Astrocyte of the spinal cord (primary cell): ENCODE data around the gene RBM19.

Experiments used
- DNase-seq: peaks from one replicate; pipeline ENCODE4 v3.0.0; 2011; ENCODE audit warnings: low read depth, low spot score
- H3K4me3 ChIP-seq: 2 replicates; pipeline ENCODE4 v1.5.1; 2011; ENCODE audit warnings: low read depth, mild to moderate bottlenecking, low read length, moderate library complexity
- CTCF ChIP-seq: IDR thresholded peaks from 2 replicates; pipeline ENCODE4 v1.5.1; 2012; ENCODE audit warnings: low read depth, mild to moderate bottlenecking, low read length, inconsistent platforms
- in situ Hi-C: cut with HindIII; loops from 2 replicates; pipeline ENCODE4 v1.10.0; 2017; ENCODE audit warnings: low sequenced_read_pairs

RBM19 gene

GRCh38 chr12:113980537-113981337 lies 14.6 kb upstream of the RBM19 start:
- no peak overlapping the region for H3K4me3 ChIP-seq
- in situ Hi-C loops: no loop called here
- peak; percentile 73 for DNase-seq
- peak; percentile 92 for TF ChIP-seq CTCF

- H3K4me3 ChIP-seq: no peak overlapping the region
- TF ChIP-seq CTCF: no peak
- in situ Hi-C loops: no loop called here
- no peak for DNase-seq
Observed at GRCh38 chr12:113980054-113980453, 13.9 kb upstream of the RBM19 start.

- in situ Hi-C loops: no loop called here
- DNase-seq: no peak
- no peak for TF ChIP-seq CTCF
- H3K4me3 ChIP-seq: no peak overlapping the region
Observed at GRCh38 chr12:113978080-113978479, 12.0 kb upstream of the RBM19 start.

- in situ Hi-C loops: no loop called here
- TF ChIP-seq CTCF: no peak
- H3K4me3 ChIP-seq: no peak overlapping the region
- DNase-seq: no peak
Observed at GRCh38 chr12:113974006-113974405, 7.9 kb upstream of the RBM19 start.

- no peak overlapping the region for H3K4me3 ChIP-seq
- DNase-seq: no peak
- in situ Hi-C loops: no loop called here
- no peak for TF ChIP-seq CTCF
Observed at GRCh38 chr12:113973109-113973904, 7.2 kb upstream of the RBM19 start.

- TF ChIP-seq CTCF: no peak
- in situ Hi-C loops: no loop called here
- no peak for DNase-seq
- no peak overlapping the region for H3K4me3 ChIP-seq
Observed at GRCh38 chr12:113971392-113971791, 5.3 kb upstream of the RBM19 start.
